HL-60 (cell line): Measurements from ENCODE around the gene PDE8A.

Experiments
- DNase-seq, 2 experiments: peaks; one replicate each; pipeline ENCODE4 v3.0.0-alpha.2; 2010 to 2020; ENCODE audit warnings: low read depth in 1 of 2, low spot score in 1 of 2
- H3K27ac ChIP-seq: fragments of 250-450 bp; sonication (Bioruptor Pico); replicated peaks from 2 replicates; pipeline ENCODE4 v1.5.1; 2020; ENCODE audit warnings: mild to moderate bottlenecking, moderate library complexity
- H3K27me3 ChIP-seq: fragments of 250-450 bp; sonication (Bioruptor Pico); 2 replicates; pipeline ENCODE4 v1.5.1; 2021; ENCODE audit warnings: mild to moderate bottlenecking, moderate library complexity; ENCODE audit not compliant: insufficient read depth, poor library complexity, severe bottlenecking
- H3K4me3 ChIP-seq: replicated peaks from 2 replicates; pipeline ENCODE4 v1.5.1; 2011; ENCODE audit warnings: mild to moderate bottlenecking, control low read depth, low read length; ENCODE audit not compliant: insufficient read depth
- CTCF ChIP-seq: IDR thresholded peaks from one replicate; pipeline ENCODE4 v1.5.1; 2011; ENCODE audit warnings: low read length, control low read depth, inconsistent platforms; ENCODE audit not compliant: insufficient read depth
- GABPA ChIP-seq: IDR thresholded peaks from 2 replicates; pipeline ENCODE4 v1.6.1; 2012; ENCODE audit warnings: low read depth
- POLR2AphosphoS5 ChIP-seq: IDR thresholded peaks from 2 replicates; pipeline ENCODE4 v1.6.1; 2012; ENCODE audit warnings: low read depth
- REST ChIP-seq: IDR thresholded peaks from 2 replicates; pipeline ENCODE4 v1.6.1; 2012; ENCODE audit warnings: low read depth; ENCODE audit not compliant: insufficient replicate concordance
- SPI1 ChIP-seq: IDR thresholded peaks from 2 replicates; pipeline ENCODE4 v1.6.1; 2012; ENCODE audit warnings: low read depth, mild to moderate bottlenecking, borderline replicate concordance

PDE8A gene

GRCh38 chr15:85037641-85038040 lies 56.0 kb downstream of the PDE8A start:
- no peaks in the 10 kb centered on the region for H3K27me3 ChIP-seq
- TF ChIP-seq REST (no peak), GABPA (no peak), POLR2AphosphoS5 (no peak), CTCF (no peak), SPI1 (no peak)
- no peak overlapping the region for H3K27ac ChIP-seq
- H3K4me3 ChIP-seq, result no peak overlapping the region
- DNase-seq, result no peak

- TF ChIP-seq SPI1 (no peak), POLR2AphosphoS5 (no peak), REST (no peak), GABPA (no peak), CTCF (no peak)
- no peak overlapping the region for H3K4me3 ChIP-seq
- no peaks in the 10 kb centered on the region for H3K27me3 ChIP-seq
- H3K27ac ChIP-seq, result no peak overlapping the region
- DNase-seq, result no peak
These were observed 59.6 kb downstream of the PDE8A start for GRCh38 chr15:85041230-85041629.

- no peak overlapping the region for H3K27ac ChIP-seq
- peak; percentile 11 to 59 for DNase-seq
- no peaks in the 10 kb centered on the region for H3K27me3 ChIP-seq
- H3K4me3 ChIP-seq, result no peak overlapping the region
- no peak for TF ChIP-seq GABPA
- peak; percentile 56 for TF ChIP-seq CTCF
- TF ChIP-seq SPI1, result no peak
- no peak for TF ChIP-seq REST
- no peak for TF ChIP-seq POLR2AphosphoS5
These were observed 62.7 kb downstream of the PDE8A start for GRCh38 chr15:85044251-85044853.
